ENCODE data around the gene FANCM.

GRCh38 chr14:45181329-45181728, 45.6 kb downstream of the FANCM start:
- TF ChIP-seq POLR2A (IDR thresholded peaks at IDR 0.05) (no peak), CTCF (IDR thresholded peaks at IDR 0.05) (no peak)
